Heart right ventricle (tissue), 16 donors: ENCODE results near the gene GJD2. TPM values are rescaled to one million over a fixed set of nuclear protein-coding genes. Genes with fewer than 3 reads are reported as not detected.

Source experiments
- ATAC-seq, 8 donors: fragments of 200-7000 bp; cut with Tn5 transposase; one replicate each; pipeline ENCODE4 v1.9.1; 2020; ENCODE audit warnings: mild to moderate bottlenecking in 8 of 8, moderate library complexity in 8 of 8, moderate number of reproducible peaks in 1 of 8
- DNase-seq, 2 donors: peaks; one replicate each; pipeline ENCODE4 v3.0.0-alpha.2; 2020
- H3K27ac ChIP-seq, 10 donors: fragments of 200-600 bp; sonication (generic) in 2 of 10; one replicate each; pipeline versions ENCODE4 v1.5.0 to v1.8.0; 2020 to 2022; ENCODE audit warnings: mild to moderate bottlenecking in 3 of 10
- H3K27me3 ChIP-seq, 7 donors: fragments of 200-600 bp; one replicate each; pipeline ENCODE4 v1.8.0; 2021 to 2022; ENCODE audit warnings: mild to moderate bottlenecking in 2 of 7
- H3K36me3 ChIP-seq, 9 donors: fragments of 200-600 bp; sonication (generic) in 1 of 9; one replicate each; pipeline versions ENCODE4 v1.5.0 to v1.8.0; 2020 to 2022; ENCODE audit warnings: mild to moderate bottlenecking in 2 of 9
- H3K4me1 ChIP-seq, 9 donors: fragments of 200-600 bp; sonication (generic) in 1 of 9; one replicate each; pipeline versions ENCODE4 v1.5.0 to v1.8.0; 2020 to 2022; ENCODE audit warnings: mild to moderate bottlenecking in 4 of 9
- H3K4me3 ChIP-seq, 10 donors: fragments of 200-600 bp; sonication (generic) in 2 of 10; one replicate each; pipeline versions ENCODE4 v1.5.0 to v1.8.0; 2020 to 2022; ENCODE audit warnings: mild to moderate bottlenecking in 7 of 10, moderate library complexity in 2 of 10
- H3K9me3 ChIP-seq, 11 donors: fragments of 200-600 bp in 10 of 11; sonication (generic) in 2 of 11; one replicate each; pipeline versions ENCODE4 v1.5.0 to v1.8.0; 2013 to 2022; ENCODE audit warnings: mild to moderate bottlenecking in 2 of 11, control low read depth in 1 of 11, moderate library complexity in 1 of 11
- CTCF ChIP-seq, 9 donors: fragments of 200-600 bp; sonication (generic) in 2 of 9; IDR thresholded peaks; one replicate each; pipeline versions ENCODE4 v1.5.0 to v1.8.0; 2021 to 2022; ENCODE audit warnings: antibody characterized with exemption in 9 of 9, mild to moderate bottlenecking in 5 of 9, moderate library complexity in 1 of 9
- WGBS, 2 donors: extraction: QIAGEN DNeasy Blood & Tissue Kit; methylation state at CpG; one replicate each; pipeline ENCODE4 v1.1.7; 2013; ENCODE audit warnings: inconsistent platforms in 1 of 2; 5-methylcytosine and 5-hydroxymethylcytosine counted together
- intact Hi-C, 10 donors: fragments of 100-400 bp; cut with DNase I; formaldehyde crosslinking; loops; one replicate each; pipeline versions ENCODE4 v1.11.1 to v1.14.2; 2022
- polyA plus RNA-seq, 2 donors: library from polyadenylated mRNA; stranded (reverse); fragments of 200-250 nt; gene quantifications; one replicate each; pipeline ENCODE4 v1.2.3, GENCODE V29; 2013
- total RNA-seq, 10 donors: library from RNA; stranded (reverse); fragmentation: NEBNext Ultra II Directional in 3 of 10; extraction: Animal tissue kit (Norgen Biotek cat#: 25700) in 3 of 10; gene quantifications; one replicate each; pipeline versions ENCODE4 v1.2.1 to v1.2.4, GENCODE V29; 2021 to 2023
- donor health status: Arrhythmogenic right ventricular cardiomyopathy.
- donor health status: ischemic (EF 13 %, LVEDD 7.1; RV severe dilation, severe dysfunction).
- donor health status: healthy with polysubstance abuse.
- donor health status: DM: no; HTN: yes; CAD: no.
- donor health status: DM: no; HTN: no; CAD: no.
- donor health status: ischemic (EF 25% LVEDD 6.9; RV normal size, moderate dysfunction).
- donor health status: ischemic (EF 25% LVEDD 5.7; RV mildly dilated, moderate dysfunction).
- donor health status: healthy.
- donor health status: DM: yes; HTN: yes; CAD: no.
- donor health status: Ischemic cardiomyopathy.
- donor health status: ischemic (EF 35%, LVEDD 5.7; RV mildly dilated, moderate dysfunction).
- donor health status: nonischemic (EF 11% LVEDD 7.7; RV severe dilation, severe dysfunction).
- donor health status: DM: yes; HTN: yes; CAD: no.
- donor health status: PGD.
- donor health status: ischemic (EF 29% LVEDD 5.4; RV normal size, mild dysfunction).
- donor health status: nonischemic (EF 23%, LVEDD 6.1; RV moderate dilation, normal function).

GJD2 gene
- total and polyA plus RNA-seq, 12 donors = 0.01 to 0.13 (median 0.08) TPM; not detected in 7

- no peak for DNase-seq
- Histone ChIP-seq H3K27me3 (no peaks in the 10 kb centered on the region), H3K4me1 (no peaks in the 10 kb centered on the region), H3K36me3 (no peaks in the 10 kb centered on the region), H3K27ac (no peak overlapping the region), H3K9me3 (peaks cover 0 to 17% (median 0%) of the 10 kb centered on the region in 11 donors), H3K4me3 (no peak overlapping the region)
- no peak for ATAC-seq
- 95 to 96% methylated on average over 2 of the region's 2 CpGs for WGBS, 2 donors
- no peak for TF ChIP-seq CTCF (IDR thresholded peaks at IDR 0.05)
- intact Hi-C loops = loop anchor here in 1 of 10 donors (10.0 kb wide), 1 partner anchor 59 kb away; no protein-coding TSS in a partner anchor
Measured at GRCh38 chr15:34783431-34783830, 28.6 kb upstream of the GJD2 start.

GRCh38 chr15:34782901-34783300, 28.1 kb upstream of the GJD2 start:
- TF ChIP-seq CTCF (IDR thresholded peaks at IDR 0.05) = no peak
- WGBS, 2 donors = 84 to 88% methylated on average over 3 of the region's 3 CpGs
- Histone ChIP-seq H3K27ac (no peak overlapping the region), H3K4me1 (no peaks in the 10 kb centered on the region), H3K36me3 (no peaks in the 10 kb centered on the region), H3K27me3 (no peaks in the 10 kb centered on the region), H3K9me3 (peaks cover 0 to 17% (median 0%) of the 10 kb centered on the region in 11 donors), H3K4me3 (no peak overlapping the region)
- ATAC-seq (no peak), DNase-seq (no peak)
- intact Hi-C loops = loop anchor here in 1 of 10 donors (10.0 kb wide), 1 partner anchor 58 kb away; no protein-coding TSS in a partner anchor

GRCh38 chr15:34780725-34781124, 25.9 kb upstream of the GJD2 start:
- TF ChIP-seq CTCF (IDR thresholded peaks at IDR 0.05) = no peak
- WGBS, 2 donors = 78 to 85% methylated on average over 2 of the region's 2 CpGs
- no peaks in the 10 kb centered on the region for H3K4me1 ChIP-seq
- no peak for DNase-seq
- H3K9me3 ChIP-seq = peaks cover 0 to 17% (median 0%) of the 10 kb centered on the region in 11 donors
- no peak for ATAC-seq
- H3K36me3 ChIP-seq = no peaks in the 10 kb centered on the region
- intact Hi-C loops = loop anchor here in 1 of 10 donors (10.0 kb wide), 1 partner anchor 56 kb away; no protein-coding TSS in a partner anchor
- no peak overlapping the region for H3K4me3 ChIP-seq
- H3K27ac ChIP-seq = no peak overlapping the region
- H3K27me3 ChIP-seq = no peaks in the 10 kb centered on the region

- no peak for DNase-seq
- no peaks in the 10 kb centered on the region for H3K4me1 ChIP-seq
- TF ChIP-seq CTCF (IDR thresholded peaks at IDR 0.05) = no peak
- no peaks in the 10 kb centered on the region for H3K36me3 ChIP-seq
- ATAC-seq = no peak
- H3K27ac ChIP-seq = no peak overlapping the region
- peaks cover 0 to 16% (median 0%) of the 10 kb centered on the region in 11 donors for H3K9me3 ChIP-seq
- WGBS, 2 donors = 79 to 87% methylated on average over 2 of the region's 2 CpGs
- intact Hi-C loops = no loop called here
- no peak overlapping the region for H3K4me3 ChIP-seq
- no peaks in the 10 kb centered on the region for H3K27me3 ChIP-seq
Measured at GRCh38 chr15:34776606-34777105, 21.9 kb upstream of the GJD2 start.
